HepG2 (cell line): Measurements from ENCODE around the gene CCNF. TPM values are rescaled to one million over a fixed set of nuclear protein-coding genes. Genes with fewer than 3 reads are reported as not detected.

Experiments
- ARNT2 ChIP-seq: sonication (generic); formaldehyde crosslinking; IDR thresholded peaks from 2 replicates; pipeline ENCODE4 v1.8.0; 2022; ENCODE audit warnings: mild to moderate bottlenecking, low read depth, missing genetic modification reagents, moderate library complexity
- ATF2 ChIP-seq: sonication (generic); formaldehyde crosslinking; IDR thresholded peaks from 2 replicates; pipeline ENCODE4 v1.4.0; 2020; ENCODE audit warnings: missing genetic modification reagents
- GABPB1 ChIP-seq: IDR thresholded peaks from 2 replicates; pipeline ENCODE4 v1.6.1; 2016; ENCODE audit warnings: mild to moderate bottlenecking, missing genetic modification reagents, moderate library complexity, missing compliant biosample characterization
- HES4 ChIP-seq: sonication (generic); formaldehyde crosslinking; IDR thresholded peaks from 2 replicates; pipeline ENCODE4 v1.9.0; 2021; ENCODE audit warnings: mild to moderate bottlenecking, missing genetic modification reagents, borderline replicate concordance
- HNF1A ChIP-seq, 2 experiments: sonication (generic) in 1 of 2; formaldehyde crosslinking in 1 of 2; IDR thresholded peaks; 2 replicates each; pipeline versions ENCODE4 v1.4.0 to v1.6.1; 2016 to 2020; ENCODE audit warnings: borderline replicate concordance in 1 of 2, low read depth in 1 of 2, mild to moderate bottlenecking in 1 of 2, missing genetic modification reagents in 1 of 2
- IRF9 ChIP-seq: sonication (generic); formaldehyde crosslinking; IDR thresholded peaks from 2 replicates; pipeline ENCODE4 v1.8.0; 2022; ENCODE audit warnings: missing genetic modification reagents, mild to moderate bottlenecking, borderline replicate concordance
- JUN ChIP-seq: sonication (generic); formaldehyde crosslinking; IDR thresholded peaks from 2 replicates; pipeline ENCODE4 v1.4.0; 2020; ENCODE audit warnings: mild to moderate bottlenecking, missing genetic modification reagents
- MNT ChIP-seq: fragments of 450-650 bp; IDR thresholded peaks from 2 replicates; pipeline ENCODE4 v1.6.1; 2016
- MTA3 ChIP-seq: sonication (generic); formaldehyde crosslinking; IDR thresholded peaks from 2 replicates; pipeline ENCODE4 v1.4.0; 2020; ENCODE audit warnings: missing genetic modification reagents
- MXI1 ChIP-seq: IDR thresholded peaks from 3 replicates; pipeline ENCODE4 v1.6.1; 2012; ENCODE audit warnings: low read depth, low read length, inconsistent platforms, borderline replicate concordance
- PHF21A ChIP-seq: sonication (generic); formaldehyde crosslinking; IDR thresholded peaks from 2 replicates; pipeline ENCODE4 v1.5.0; 2020; ENCODE audit warnings: mild to moderate bottlenecking, missing genetic modification reagents
- SMAD1 ChIP-seq: sonication (generic); formaldehyde crosslinking; IDR thresholded peaks from 2 replicates; pipeline ENCODE4 v1.4.0; 2020; ENCODE audit warnings: missing genetic modification reagents, low read depth, mild to moderate bottlenecking, borderline replicate concordance
- TOPORS ChIP-seq: sonication (generic); formaldehyde crosslinking; IDR thresholded peaks from 2 replicates; pipeline ENCODE4 v1.8.0; 2023; ENCODE audit warnings: mild to moderate bottlenecking, missing genetic modification reagents
- ZBTB7A ChIP-seq: sonication (generic); formaldehyde crosslinking; IDR thresholded peaks from 2 replicates; pipeline ENCODE4 v1.8.0; 2022; ENCODE audit warnings: mild to moderate bottlenecking, missing genetic modification reagents
- ZMYM3 ChIP-seq: sonication (generic); formaldehyde crosslinking; IDR thresholded peaks from 2 replicates; pipeline ENCODE4 v1.5.1; 2020; ENCODE audit warnings: mild to moderate bottlenecking, missing genetic modification reagents
- ZNF205 ChIP-seq: IDR thresholded peaks from 2 replicates; pipeline ENCODE4 v1.6.1; 2018; ENCODE audit warnings: missing biosample characterization, missing genetic modification reagents
- ZNF556 ChIP-seq: sonication (generic); formaldehyde crosslinking; IDR thresholded peaks from 2 replicates; pipeline ENCODE4 v1.4.0; 2020; ENCODE audit warnings: mild to moderate bottlenecking, missing genetic modification reagents, borderline replicate concordance
- ZNF607 ChIP-seq: sonication (generic); formaldehyde crosslinking; IDR thresholded peaks from 2 replicates; pipeline ENCODE4 v1.5.1; 2020; ENCODE audit warnings: missing genetic modification reagents, mild to moderate bottlenecking, borderline replicate concordance
- ZNF614 ChIP-seq: IDR thresholded peaks from 2 replicates; pipeline ENCODE4 v1.6.1; 2018; ENCODE audit warnings: missing biosample characterization, missing genetic modification reagents, inconsistent platforms, borderline replicate concordance
- ZNF644 ChIP-seq: IDR thresholded peaks from 2 replicates; pipeline ENCODE4 v1.6.1; 2016; ENCODE audit warnings: low read depth
- ZNF776 ChIP-seq: sonication (generic); formaldehyde crosslinking; IDR thresholded peaks from 2 replicates; pipeline ENCODE4 v1.4.0; 2020; ENCODE audit warnings: mild to moderate bottlenecking, missing genetic modification reagents
- polyA plus RNA-seq, 8 experiments: library from polyadenylated mRNA; depleted of rRNA in 3 of 8; stranded (reverse) in 7 of 8; unstranded in 1 of 8; fragments of >200 nt; fragmentation: Illumina TruSeq in 4 of 8; extraction: Trizol in 4 of 8; gene quantifications; 2 replicates each; pipeline versions ENCODE4 v1.2.1 to v1.2.3, GENCODE V29; 2011 to 2016; ENCODE audit warnings: low read depth in 4 of 8, missing spikeins in 1 of 8, mixed read lengths in 1 of 8; ENCODE audit not compliant: insufficient read depth in 1 of 8
- total RNA-seq, 5 experiments: library from RNA; depleted of rRNA; stranded (reverse); fragments of >200 nt; fragmentation: Illumina TruSeq; extraction: Trizol; gene quantifications; 2 replicates each; pipeline ENCODE4 v1.2.3, GENCODE V29; 2016; ENCODE audit warnings: low read depth in 1 of 5

The CCNF gene
- total and polyA plus RNA-seq, 2 of the 13 experiments (the other 11 are each of a cell fraction or from before 2014, with no cell fraction given), result 6.4 to 22.8 TPM

GRCh38 chr16:2484898-2485508 is 55.8 kb downstream of the CCNF start (continued):
- 0 out of 2 replicates have a peak, but pooled peaks have one; percentile 38 for TF ChIP-seq SMAD1 (CRISPR knock-in tag)
- TF ChIP-seq ZBTB7A (CRISPR knock-in tag), result peak; percentile 54; the same call in 1 of the 2 replicates
- peak; percentile 44; the same call in 1 of the 2 replicates for TF ChIP-seq MNT
- peak; percentile 43; the same call in 1 of the 2 replicates for TF ChIP-seq ARNT2 (CRISPR knock-in tag)
- TF ChIP-seq ZNF644 (CRISPR knock-in tag), result peak; percentile 16; the same call in 1 of the 2 replicates
- TF ChIP-seq PHF21A, result peak; percentile 92
- TF ChIP-seq ZMYM3 (CRISPR knock-in tag), result peak; percentile 15; the same call in 1 of the 2 replicates
- TF ChIP-seq JUN (CRISPR knock-in tag), result 0 out of 2 replicates have a peak, but pooled peaks have one; percentile 32
- 0 out of 2 replicates have a peak, but pooled peaks have one; percentile 33 for TF ChIP-seq TOPORS (CRISPR knock-in tag)
- TF ChIP-seq ZNF776, result no peak
- TF ChIP-seq GABPB1 (CRISPR knock-in tag), result peak; percentile 81
- TF ChIP-seq ZNF607 (CRISPR knock-in tag), result peak; percentile 84; the same call in 1 of the 2 replicates
- no peak for TF ChIP-seq HES4
- peak; percentile 34; the same call in 1 of the 2 replicates for TF ChIP-seq IRF9 (CRISPR knock-in tag)
- no peak for TF ChIP-seq MTA3 (CRISPR knock-in tag)
- TF ChIP-seq ZNF614 (CRISPR knock-in tag), result peak; percentile 65; the same call in 1 of the 2 replicates
- peak; percentile 54; the same call in 1 of the 3 replicates for TF ChIP-seq MXI1
- no peak for TF ChIP-seq HNF1A (IDR thresholded peaks at IDR 0.05; ENCODE audit: low read depth)
- TF ChIP-seq HNF1A (CRISPR knock-in tag; IDR thresholded peaks at IDR 0.05; ENCODE audit: borderline replicate concordance), result peak; percentile 65; the same call in 1 of the 2 replicates
- no peak for TF ChIP-seq ZNF205 (CRISPR knock-in tag)
- TF ChIP-seq ZNF556 (CRISPR knock-in tag), result peak; percentile 58; the same call in 1 of the 2 replicates
- TF ChIP-seq ATF2 (CRISPR knock-in tag), result peak; percentile 56; the same call in 1 of the 2 replicates
